HG03175 (cell line): ENCODE data around the gene CYB561A3.

ENCODE experiments used
- ATAC-seq: cut with Tn5 transposase; IDR thresholded peaks from one replicate; pipeline ENCODE4 v1.9.1; 2021; ENCODE audit warnings: mild to moderate bottlenecking, moderate library complexity; ENCODE audit not compliant: unreplicated experiment

The CYB561A3 gene

DNA sequence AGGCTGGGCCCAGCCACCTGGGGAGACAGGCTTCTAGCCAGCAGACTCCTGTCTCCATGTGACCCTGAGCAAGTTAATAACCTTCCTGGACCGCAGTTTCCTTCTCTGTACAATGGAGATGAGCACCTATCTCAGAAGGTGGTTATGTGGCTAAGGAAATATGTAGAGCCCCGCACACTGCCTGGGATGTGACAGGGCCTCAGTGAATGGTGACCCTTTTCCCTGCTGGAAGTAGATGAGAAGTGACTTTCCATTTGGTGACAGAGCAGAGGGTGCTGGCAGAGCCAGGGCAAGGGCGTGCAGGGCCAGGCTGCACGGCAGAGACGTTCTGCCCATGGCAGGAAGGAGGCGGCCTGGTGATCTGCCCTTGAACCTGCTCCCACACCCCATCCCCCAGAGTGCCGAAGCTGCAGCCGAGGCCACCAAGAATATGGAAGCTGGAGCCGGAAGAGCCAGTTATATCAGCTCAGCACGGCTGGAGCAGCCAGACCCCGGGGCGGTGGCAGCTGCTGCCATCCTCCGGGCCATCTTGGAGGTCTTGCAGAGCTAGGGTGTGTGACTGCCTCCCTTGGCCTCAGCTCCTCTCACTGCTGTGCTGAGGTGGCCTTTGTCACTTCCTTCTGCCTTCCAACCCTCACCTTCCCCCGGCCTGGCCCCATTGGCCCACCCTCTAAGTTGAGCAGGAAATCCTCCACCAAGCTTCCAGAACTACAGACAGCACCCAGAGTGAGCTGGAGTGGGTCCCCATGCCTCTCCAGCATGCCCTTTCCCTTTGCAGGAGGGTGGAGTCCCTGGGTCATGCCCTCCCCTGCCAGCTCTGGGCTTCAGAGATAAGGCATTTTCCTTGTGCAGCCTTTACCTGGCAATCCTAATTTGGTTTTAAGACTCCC, 15.5 kb downstream of the CYB561A3 start:
- ATAC-seq: no peak

GRCh38 chr11:61345170-61345610, 16.5 kb downstream of the CYB561A3 start:
- no peak for ATAC-seq

DNA sequence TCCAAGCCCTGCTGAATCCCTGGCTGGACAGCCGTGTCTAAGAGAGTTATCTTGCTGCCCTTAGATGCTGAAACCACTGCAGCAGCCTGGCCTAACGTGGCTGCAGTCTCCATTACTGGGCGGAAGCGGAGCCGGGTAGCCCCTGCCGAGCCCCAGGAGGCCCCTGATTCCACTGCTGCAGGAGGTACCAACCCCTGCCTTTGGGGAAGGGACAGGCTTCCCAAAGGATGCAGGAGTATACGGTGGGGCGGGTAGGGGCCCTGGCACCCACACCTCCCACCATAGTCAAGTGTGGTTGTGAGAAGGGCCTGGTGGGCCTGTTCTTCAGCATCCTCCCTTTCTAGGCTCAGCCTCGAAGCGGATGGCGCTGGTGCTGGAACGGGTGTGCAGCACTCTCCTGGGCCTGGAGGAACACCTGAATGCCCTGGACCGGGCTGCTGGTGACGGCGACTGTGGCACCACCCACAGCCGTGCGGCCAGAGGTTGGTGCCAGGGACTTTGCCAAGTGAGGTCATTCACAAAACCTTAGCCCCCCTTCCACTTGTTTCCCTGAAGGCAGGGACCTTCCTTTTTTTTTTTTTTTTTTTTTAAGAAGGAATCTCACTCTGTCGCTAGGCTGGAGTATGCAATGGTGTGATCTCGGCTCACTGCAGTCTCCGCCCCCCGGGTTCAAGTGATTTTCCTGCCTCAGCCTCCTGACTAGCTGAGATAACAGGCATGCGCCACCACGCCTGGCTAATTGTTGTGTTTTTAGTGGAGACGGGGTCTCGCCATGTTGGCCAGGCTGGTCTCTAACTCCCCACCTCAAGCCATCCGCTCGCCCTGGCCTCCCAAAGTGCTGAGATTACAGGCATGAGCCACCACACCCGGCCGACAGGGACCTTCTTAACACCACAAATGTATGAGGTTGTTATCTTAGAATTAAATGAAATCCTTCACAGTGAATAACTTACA, 17.6 kb downstream of the CYB561A3 start:
- ATAC-seq: no peak

DNA sequence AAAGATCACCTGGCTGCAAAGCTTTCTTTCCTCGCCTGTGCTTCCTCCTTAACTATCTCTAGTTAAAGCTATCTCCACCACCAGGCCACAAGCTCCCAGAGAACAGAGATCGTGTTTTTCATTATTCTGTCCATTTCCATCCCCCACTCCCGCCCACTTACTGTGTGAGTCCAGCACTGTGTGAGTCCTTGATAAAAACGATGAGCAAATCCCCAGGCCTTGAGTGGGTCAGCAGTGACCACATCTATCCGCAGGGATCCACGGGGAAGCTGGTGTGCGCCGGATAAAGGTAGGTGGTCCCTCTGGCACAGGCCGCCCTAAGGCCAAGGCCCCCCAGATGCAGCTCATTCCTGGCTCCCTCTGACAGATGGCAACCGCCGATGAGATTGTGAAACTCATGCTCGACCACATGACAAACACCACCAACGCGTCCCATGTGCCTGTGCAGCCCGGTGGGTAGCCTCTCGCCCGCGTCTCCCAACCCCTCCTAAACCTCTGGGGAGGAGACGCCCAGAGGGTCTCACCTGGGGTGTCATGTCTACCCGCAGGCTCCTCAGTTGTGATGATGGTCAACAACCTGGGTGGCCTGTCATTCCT, 19.4 kb downstream of the CYB561A3 start:
- ATAC-seq: no peak

DNA sequence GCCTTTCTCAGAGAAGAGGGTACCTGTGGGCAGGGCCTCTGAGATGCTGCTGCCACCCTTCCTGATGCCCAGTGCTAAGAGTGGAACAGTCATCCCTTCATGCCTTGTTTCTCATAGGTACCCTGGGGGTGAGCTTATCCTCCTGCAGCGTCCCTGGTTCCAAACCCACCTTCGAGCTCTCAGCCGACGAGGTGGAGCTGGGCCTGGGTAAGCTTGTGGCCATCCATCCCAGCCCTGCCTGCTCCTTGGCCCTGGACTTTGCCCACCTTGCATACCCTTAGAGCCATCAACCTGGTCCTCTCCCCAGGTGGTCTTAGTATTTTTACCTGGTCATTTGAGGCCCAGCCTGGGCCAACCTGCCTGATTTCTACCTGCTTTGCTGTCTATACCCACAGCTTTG, 20.0 kb downstream of the CYB561A3 start:
- no peak for ATAC-seq

DNA sequence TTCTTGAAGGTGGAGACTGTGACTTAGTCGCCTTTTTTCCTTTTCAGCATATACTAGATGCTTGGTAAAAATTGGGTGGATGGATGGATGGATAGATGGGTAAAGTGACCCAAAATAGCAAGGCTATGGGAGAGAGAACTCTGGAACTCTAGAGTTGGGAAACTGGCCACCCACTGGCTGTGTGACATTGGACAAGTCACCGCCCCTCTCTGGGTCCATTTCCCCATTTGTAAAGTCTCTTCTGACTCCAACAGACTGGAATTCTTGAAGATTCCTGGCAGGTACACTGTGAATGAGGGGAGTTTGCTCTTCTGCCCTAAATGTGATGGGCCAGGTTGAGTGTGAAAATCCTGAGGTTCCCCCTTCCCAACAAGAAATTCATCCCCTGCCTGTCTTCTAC, 20.7 kb downstream of the CYB561A3 start:
- no peak for ATAC-seq

GRCh38 chr11:61339490-61339878, 22.2 kb downstream of the CYB561A3 start:
- ATAC-seq: no peak

DNA sequence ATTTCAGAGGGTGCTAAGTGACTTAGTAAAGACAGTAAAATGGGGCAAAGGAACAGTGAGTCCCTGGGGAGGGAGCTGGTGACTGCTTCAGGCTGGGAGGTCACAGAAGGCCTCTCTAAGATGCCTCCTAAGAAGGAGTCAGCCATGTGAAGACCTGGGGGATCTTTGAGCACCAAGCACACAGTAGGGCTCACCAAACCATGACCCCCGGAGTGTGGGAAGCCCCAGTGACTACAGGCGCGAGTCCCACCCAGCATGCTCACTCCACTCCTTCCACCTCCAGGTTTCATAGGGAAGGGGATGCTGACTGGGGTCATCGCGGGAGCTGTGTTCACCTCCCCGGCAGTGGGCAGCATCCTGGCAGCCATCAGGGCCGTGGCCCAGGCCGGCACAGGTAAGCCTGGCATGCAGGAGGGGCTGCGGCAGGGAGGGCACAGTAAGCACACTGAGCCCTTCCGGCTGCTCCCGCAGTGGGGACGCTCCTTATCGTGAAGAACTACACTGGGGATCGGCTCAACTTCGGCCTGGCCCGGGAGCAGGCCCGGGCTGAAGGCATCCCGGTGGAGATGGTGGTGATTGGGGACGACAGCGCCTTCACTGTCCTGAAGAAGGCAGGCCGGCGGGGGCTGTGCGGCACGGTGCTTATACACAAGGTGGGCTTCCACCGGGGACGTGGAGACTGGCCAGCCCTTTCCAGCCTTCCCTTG, 22.7 kb downstream of the CYB561A3 start:
- no peak for ATAC-seq

DNA sequence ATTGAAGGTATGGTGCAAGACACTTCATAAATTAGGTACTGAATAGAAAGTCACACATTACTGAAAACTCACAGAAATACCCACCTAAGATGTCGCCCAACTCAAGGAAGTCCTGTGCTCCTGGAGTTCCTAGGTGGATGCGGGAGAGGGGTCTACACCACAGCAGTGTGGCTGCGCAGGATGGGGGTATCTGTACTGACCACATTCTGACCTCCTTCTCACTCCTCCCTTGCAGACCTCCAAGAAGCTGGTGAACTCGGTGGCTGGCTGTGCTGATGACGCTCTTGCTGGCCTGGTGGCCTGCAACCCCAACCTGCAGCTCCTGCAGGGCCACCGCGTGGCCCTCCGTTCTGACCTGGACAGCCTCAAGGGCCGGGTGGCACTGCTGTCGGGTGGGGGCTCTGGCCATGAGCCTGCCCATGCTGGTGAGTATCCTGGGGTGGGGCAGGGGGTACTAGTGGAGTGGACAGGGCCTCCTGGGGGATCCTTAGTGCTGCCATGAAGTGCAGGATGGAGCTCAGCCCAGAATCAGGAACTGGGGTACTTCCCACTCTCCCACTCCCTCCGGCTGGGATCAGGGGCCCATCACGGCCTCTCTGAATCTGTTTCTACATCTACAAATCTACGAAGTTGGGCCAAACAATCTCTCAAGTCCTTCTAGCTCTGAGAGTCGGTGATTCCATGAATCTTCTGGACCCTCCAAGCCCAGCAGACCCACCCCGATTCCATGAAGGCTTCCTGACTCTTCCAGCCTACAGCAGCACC, 23.8 kb downstream of the CYB561A3 start:
- ATAC-seq: no peak

DNA sequence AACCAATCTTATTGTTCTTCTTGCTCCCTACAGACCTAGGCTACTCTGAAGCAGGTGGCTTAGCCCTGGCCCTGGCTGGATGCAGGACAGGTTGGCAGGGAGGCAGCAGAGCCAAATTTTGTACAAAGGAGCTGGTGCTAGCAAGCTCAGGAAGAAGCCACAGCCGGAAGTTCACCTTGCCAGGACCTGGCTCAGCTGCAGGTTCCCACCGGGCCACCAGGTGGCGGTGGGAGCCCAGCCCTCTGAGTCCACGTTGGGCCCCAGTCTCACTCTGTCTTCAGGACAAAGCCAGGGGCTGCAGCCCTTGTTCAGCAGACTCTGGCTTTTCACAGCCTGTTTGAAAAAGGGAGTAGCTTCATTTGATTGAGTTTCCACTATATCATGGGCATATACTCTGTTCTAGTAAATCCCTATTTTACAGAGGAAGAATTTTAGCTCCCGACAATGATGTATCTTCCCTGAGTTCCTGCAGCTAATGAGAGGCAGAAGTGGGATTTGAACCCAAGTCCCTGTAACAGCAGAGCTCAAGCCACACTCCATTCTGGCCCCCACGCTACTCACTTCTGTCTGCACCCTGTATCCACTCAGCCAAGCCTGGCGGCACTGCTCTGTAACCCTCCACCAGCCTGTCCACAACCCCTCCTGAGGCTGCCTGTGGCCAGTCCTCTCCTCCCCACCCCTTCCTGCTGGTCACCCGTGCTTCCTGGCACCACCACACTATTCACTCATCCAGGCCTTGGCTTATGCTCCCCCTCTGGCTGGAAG, 25.3 kb downstream of the CYB561A3 start:
- peak; percentile 58 for ATAC-seq

- ATAC-seq: no peak
Observed at GRCh38 chr11:61335355-61335710, 26.3 kb downstream of the CYB561A3 start.

DNA sequence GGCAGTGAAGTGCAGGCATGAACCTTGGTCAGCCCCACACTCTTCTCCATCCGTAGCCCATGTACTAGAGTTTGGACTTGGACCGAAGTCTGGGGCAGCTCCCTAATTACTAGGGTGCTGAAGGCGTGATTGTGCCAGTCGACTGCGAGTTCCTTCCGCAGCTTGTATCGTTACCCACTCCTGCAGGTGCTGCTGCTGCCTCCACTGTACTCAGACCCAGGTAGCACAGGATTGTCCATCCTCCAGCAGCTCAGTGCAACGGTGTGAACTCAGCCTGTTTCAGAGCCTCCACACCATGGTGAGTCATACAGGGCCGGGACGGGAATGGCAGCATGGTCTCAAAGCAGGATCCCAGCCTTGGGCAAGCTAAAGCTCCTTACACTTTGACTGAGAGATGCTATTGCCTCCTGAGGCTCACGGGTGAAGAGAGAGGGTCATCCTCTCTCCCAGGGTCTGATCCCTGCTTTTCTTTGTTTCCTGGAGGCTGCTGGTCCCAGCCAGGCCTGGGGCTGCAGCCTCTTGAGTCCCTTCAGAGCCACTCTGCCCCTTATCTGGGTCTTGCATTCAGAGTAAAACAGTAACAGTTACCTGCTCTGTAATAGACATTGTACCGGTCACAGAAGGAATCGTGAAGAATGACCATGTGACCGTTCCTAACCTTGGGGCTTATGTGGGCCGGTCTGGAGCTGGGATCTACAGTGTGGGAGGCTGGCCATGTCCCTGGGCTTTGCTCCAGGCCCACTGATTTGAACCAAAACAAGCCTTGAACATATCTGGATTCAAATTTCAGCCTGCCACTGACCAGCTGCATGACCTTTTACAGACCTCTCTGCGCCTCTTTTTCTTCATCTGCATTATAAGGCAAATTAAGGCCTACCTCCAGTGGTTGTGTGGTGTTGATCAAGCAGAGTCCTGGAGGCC, 27.0 kb downstream of the CYB561A3 start:
- no peak for ATAC-seq

DNA sequence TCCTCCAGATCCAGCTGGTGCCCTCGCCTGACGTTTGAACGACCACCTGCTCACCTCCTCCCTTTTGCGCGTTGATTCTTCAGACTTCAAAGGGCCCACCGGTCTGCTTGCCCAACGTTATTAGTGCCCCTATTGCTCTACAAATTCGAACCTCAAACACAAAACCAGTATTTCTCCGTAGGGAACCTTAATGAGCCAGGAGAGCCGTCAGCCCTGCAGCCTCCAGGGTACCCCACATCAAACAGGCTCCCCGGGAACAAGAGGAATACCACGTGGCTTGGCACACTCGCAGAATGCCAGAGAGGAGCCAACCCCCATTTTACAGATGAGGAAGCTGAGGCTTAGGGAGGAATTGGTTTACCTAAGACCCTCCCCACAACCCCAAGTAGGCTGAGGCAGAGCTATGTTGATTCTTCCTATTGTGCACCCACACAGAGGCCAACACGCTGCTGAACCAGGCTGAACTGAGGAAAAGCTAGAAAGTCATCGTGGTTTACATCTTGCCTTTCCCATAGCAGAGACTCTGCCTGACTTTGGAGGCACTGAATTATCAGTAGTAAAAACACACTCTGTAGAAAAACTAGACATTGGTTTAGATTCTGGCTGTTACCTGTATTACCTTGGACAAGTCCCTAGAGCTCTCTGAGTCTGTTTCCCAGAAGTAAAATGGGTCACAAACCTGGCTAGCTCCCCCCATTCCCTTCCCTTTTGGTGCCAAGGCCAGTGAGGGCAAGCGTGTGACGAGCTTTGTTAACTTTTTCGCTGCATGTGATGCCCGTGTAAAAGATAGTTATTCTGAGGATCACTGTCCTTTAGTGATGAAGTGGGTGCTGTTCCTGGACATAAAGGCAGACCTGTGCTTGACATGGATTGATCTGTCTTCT, 27.9 kb downstream of the CYB561A3 start:
- ATAC-seq: peak; percentile 3

DNA sequence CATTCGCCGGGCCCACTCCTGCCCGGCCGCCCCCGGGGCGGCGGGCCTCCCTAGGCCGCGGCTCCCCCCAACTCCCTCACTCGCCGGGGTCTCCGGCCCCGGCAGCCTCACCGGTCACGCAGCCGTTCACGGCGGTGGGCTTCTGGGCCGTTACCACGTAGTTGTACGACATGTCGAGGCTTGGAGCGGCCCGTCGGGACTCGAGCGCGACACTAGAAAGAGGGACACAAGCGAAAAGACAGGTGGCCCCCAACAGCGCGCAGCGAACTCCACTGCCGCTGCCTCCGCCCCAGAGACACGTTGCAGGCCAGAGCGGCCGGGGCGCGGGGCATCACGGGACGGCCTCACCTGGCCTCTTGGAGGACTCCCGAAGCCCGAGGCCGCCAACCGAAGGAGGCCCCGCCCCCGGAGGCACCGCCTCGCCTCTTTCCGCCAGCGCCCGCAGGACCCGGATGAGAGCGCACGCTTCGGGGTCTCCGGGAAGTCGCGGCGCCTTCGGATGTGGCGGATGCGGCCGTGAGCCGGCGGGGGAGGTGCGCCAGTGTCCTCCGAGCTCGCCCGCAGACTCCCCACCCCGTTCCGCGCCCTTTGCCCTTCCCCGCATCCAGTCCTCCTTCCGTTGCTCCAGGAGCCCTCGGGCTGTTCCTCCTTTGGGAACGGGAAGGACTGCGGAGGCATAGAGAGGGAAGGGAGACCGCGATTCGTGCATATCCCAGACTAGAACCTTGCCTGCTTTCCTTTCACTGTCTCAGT, 28.7 kb downstream of the CYB561A3 start, which contains the start of the genes DDB1 and TKFC:
Gene DDB1, minus strand, starts transcription at position 309 of the 753 bp plus-strand sequence. Its CDS starts 137 bp downstream, at position 172.
Gene TKFC, plus strand, starts transcription at position 432 of the 753 bp plus-strand sequence. CDS start 1,501 bp downstream, outside the sequence.
- peak; percentile 86 for ATAC-seq

DNA sequence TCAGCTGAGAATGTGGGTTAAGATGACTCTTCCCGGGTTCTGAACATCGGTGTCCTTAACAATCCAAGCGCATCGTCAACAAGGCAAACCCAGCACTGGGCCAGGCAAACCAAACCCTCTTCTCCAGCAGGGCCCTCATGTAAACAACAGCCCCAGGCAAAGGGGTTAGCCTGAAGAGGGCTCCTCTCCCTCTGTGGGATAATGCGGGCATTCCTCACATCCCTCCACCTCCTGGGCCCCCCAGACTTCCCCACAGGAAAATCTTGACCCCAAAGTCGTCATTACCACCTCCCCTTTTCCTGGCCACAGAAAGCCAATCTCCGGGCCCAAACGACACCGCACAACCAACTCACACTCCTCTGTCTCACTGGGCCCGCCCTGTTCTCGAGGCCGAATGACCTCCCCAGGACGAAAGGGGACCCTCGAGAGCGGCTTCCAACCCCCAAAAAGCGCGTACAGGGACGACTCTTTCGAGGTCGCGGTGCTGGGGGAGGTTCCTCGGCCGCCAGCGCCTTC, 29.3 kb downstream of the CYB561A3 start:
- ATAC-seq: peak; percentile 1

DNA sequence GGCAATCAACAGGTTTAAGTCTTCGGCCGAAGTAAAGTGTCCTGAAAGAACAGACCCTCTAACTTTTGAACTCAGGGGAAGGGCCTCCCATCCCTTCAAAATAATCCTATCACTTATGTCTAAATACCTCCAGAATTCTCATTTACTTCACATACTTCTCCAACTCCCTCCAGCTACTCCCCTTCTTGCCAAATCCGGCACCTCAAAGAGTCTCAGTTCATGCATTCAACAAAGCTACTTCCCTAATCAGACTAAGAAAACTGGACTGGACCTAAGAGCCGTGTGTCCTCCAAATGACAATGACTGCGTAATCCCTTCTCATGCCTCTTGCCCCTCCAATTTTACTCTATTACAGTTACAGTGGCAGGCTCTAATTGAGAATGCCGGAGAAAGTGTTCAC, 30.0 kb downstream of the CYB561A3 start:
- ATAC-seq: no peak
